GM10266 (cell line): ENCODE measurements around the gene OCA2.

ENCODE experiments used
- DNase-seq: peaks from one replicate; pipeline ENCODE4 v3.0.0; 2012; ENCODE audit errors: extremely low spot score
- CTCF ChIP-seq: IDR thresholded peaks from 2 replicates; pipeline ENCODE4 v1.5.1; 2012; ENCODE audit warnings: mild to moderate bottlenecking, low read depth; ENCODE audit not compliant: control insufficient read depth, insufficient read depth; ENCODE audit errors: missing control alignments

The OCA2 gene

GRCh38 chr15:27832237-27832596 is 266.9 kb downstream of the OCA2 start:
- no peak for TF ChIP-seq CTCF

GRCh38 chr15:27831384-27832236 is 267.5 kb downstream of the OCA2 start:
- DNase-seq = no peak
- no peak for TF ChIP-seq CTCF

More at GRCh38 chr15:27832237-27832596, 266.9 kb downstream of the OCA2 start:
- no peak for DNase-seq

GRCh38 chr15:27828746-27829145 is 270.4 kb downstream of the OCA2 start:
- DNase-seq = no peak
- no peak for TF ChIP-seq CTCF

- no peak for DNase-seq
- no peak for TF ChIP-seq CTCF
These were observed 272.0 kb downstream of the OCA2 start for GRCh38 chr15:27826902-27827714.

GRCh38 chr15:27826411-27826810 is 272.7 kb downstream of the OCA2 start:
- no peak for TF ChIP-seq CTCF
- no peak for DNase-seq

GRCh38 chr15:27824841-27825422 is 274.2 kb downstream of the OCA2 start:
- DNase-seq = no peak
- TF ChIP-seq CTCF = no peak

GRCh38 chr15:27821273-27821672 is 277.8 kb downstream of the OCA2 start:
- DNase-seq = no peak
- TF ChIP-seq CTCF = no peak
